GM23338 (cell line): ENCODE results near the gene PAH.

Experiments
- EZH2 ChIP-seq: fragments of 200-600 bp; sonication (generic); IDR thresholded peaks from one replicate; pipeline ENCODE4 v1.8.0; 2017; ENCODE audit warnings: antibody characterized with exemption, mild to moderate bottlenecking, low read depth; ENCODE audit not compliant: unreplicated experiment
- EZH2phosphoT487 ChIP-seq: fragments of 200-600 bp; sonication (generic); IDR thresholded peaks from one replicate; pipeline ENCODE4 v1.8.1; 2018; ENCODE audit warnings: antibody characterized with exemption; ENCODE audit not compliant: unreplicated experiment
- POLR2AphosphoS5 ChIP-seq: IDR thresholded peaks from 2 replicates; pipeline ENCODE4 v1.6.1; 2016; ENCODE audit warnings: antibody characterized with exemption, low read depth
- ZNF331 ChIP-seq: fragments of 250-450 bp; sonication (Bioruptor Pico); IDR thresholded peaks from 2 replicates; pipeline ENCODE4 v1.5.0; 2020; ENCODE audit warnings: low read depth, mild to moderate bottlenecking, moderate library complexity
- TF ChIP-seq, protein P1 (sequence below), 2 experiments: fragments of 200-600 bp in 1 of 2; sonication (generic) in 1 of 2; conservative IDR thresholded peaks; 2 replicates each; pipeline versions ENCODE4 v1.5.1 to v1.6.1; 2016 to 2017; ENCODE audit warnings: antibody characterized with exemption in 2 of 2, low read depth in 2 of 2, mild to moderate bottlenecking in 2 of 2, moderate library complexity in 1 of 2
- TF ChIP-seq, protein P2 (sequence below): IDR thresholded peaks from one replicate; pipeline ENCODE4 v1.6.1; 2018; ENCODE audit warnings: antibody characterized with exemption; ENCODE audit not compliant: unreplicated experiment
- TF ChIP-seq, protein P3 (sequence below): IDR thresholded peaks from 2 replicates; pipeline ENCODE4 v1.6.1; 2016; ENCODE audit warnings: antibody characterized with exemption

DNA sequence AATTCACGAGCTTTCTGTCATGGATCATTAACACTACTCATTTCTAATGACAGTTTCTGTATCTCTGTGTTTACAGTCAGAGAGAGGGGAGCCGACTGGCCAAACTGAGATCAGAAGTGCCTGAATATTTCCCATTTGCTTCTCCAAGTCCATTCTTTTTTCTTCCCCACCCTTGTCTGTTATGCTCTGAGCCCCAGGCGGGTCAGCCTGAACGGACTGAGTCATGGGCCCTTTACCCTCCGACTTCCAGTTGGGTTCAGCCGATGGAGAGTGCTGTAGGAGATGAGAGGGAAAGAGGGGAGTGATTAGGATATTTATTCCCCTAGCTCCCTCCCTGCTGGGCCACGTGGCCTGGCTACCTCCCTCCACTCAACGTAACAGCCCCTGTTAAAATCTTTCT, 104.7 kb downstream of the PAH start:
- no peak for TF ChIP-seq EZH2phosphoT487
- TF ChIP-seq POLR2AphosphoS5: no peak
- TF ChIP-seq, protein P1, sequence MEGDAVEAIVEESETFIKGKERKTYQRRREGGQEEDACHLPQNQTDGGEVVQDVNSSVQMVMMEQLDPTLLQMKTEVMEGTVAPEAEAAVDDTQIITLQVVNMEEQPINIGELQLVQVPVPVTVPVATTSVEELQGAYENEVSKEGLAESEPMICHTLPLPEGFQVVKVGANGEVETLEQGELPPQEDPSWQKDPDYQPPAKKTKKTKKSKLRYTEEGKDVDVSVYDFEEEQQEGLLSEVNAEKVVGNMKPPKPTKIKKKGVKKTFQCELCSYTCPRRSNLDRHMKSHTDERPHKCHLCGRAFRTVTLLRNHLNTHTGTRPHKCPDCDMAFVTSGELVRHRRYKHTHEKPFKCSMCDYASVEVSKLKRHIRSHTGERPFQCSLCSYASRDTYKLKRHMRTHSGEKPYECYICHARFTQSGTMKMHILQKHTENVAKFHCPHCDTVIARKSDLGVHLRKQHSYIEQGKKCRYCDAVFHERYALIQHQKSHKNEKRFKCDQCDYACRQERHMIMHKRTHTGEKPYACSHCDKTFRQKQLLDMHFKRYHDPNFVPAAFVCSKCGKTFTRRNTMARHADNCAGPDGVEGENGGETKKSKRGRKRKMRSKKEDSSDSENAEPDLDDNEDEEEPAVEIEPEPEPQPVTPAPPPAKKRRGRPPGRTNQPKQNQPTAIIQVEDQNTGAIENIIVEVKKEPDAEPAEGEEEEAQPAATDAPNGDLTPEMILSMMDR (conservative IDR thresholded peaks at IDR 0.05; ENCODE audit: low read depth in 2 of 2): no peak
- TF ChIP-seq, protein P2, sequence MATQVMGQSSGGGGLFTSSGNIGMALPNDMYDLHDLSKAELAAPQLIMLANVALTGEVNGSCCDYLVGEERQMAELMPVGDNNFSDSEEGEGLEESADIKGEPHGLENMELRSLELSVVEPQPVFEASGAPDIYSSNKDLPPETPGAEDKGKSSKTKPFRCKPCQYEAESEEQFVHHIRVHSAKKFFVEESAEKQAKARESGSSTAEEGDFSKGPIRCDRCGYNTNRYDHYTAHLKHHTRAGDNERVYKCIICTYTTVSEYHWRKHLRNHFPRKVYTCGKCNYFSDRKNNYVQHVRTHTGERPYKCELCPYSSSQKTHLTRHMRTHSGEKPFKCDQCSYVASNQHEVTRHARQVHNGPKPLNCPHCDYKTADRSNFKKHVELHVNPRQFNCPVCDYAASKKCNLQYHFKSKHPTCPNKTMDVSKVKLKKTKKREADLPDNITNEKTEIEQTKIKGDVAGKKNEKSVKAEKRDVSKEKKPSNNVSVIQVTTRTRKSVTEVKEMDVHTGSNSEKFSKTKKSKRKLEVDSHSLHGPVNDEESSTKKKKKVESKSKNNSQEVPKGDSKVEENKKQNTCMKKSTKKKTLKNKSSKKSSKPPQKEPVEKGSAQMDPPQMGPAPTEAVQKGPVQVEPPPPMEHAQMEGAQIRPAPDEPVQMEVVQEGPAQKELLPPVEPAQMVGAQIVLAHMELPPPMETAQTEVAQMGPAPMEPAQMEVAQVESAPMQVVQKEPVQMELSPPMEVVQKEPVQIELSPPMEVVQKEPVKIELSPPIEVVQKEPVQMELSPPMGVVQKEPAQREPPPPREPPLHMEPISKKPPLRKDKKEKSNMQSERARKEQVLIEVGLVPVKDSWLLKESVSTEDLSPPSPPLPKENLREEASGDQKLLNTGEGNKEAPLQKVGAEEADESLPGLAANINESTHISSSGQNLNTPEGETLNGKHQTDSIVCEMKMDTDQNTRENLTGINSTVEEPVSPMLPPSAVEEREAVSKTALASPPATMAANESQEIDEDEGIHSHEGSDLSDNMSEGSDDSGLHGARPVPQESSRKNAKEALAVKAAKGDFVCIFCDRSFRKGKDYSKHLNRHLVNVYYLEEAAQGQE: no peak
- TF ChIP-seq EZH2: no peak
- TF ChIP-seq ZNF331 (CRISPR knock-in tag): no peak
- TF ChIP-seq, protein P3, sequence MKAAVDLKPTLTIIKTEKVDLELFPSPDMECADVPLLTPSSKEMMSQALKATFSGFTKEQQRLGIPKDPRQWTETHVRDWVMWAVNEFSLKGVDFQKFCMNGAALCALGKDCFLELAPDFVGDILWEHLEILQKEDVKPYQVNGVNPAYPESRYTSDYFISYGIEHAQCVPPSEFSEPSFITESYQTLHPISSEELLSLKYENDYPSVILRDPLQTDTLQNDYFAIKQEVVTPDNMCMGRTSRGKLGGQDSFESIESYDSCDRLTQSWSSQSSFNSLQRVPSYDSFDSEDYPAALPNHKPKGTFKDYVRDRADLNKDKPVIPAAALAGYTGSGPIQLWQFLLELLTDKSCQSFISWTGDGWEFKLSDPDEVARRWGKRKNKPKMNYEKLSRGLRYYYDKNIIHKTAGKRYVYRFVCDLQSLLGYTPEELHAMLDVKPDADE: no peak
